Fibroblast of peridontal ligament (primary cell): ENCODE measurements around the gene METTL3.
"Not testable (repeated sequence)": the region's sequence is repeated elsewhere in the genome, so short reads cannot be mapped to it uniquely, and the experiment has no call there.

Source experiments
- DNase-seq: peaks from one replicate; pipeline ENCODE4 v3.0.0-alpha.2; 2010; ENCODE audit errors: extremely low read depth

METTL3 gene

DNA sequence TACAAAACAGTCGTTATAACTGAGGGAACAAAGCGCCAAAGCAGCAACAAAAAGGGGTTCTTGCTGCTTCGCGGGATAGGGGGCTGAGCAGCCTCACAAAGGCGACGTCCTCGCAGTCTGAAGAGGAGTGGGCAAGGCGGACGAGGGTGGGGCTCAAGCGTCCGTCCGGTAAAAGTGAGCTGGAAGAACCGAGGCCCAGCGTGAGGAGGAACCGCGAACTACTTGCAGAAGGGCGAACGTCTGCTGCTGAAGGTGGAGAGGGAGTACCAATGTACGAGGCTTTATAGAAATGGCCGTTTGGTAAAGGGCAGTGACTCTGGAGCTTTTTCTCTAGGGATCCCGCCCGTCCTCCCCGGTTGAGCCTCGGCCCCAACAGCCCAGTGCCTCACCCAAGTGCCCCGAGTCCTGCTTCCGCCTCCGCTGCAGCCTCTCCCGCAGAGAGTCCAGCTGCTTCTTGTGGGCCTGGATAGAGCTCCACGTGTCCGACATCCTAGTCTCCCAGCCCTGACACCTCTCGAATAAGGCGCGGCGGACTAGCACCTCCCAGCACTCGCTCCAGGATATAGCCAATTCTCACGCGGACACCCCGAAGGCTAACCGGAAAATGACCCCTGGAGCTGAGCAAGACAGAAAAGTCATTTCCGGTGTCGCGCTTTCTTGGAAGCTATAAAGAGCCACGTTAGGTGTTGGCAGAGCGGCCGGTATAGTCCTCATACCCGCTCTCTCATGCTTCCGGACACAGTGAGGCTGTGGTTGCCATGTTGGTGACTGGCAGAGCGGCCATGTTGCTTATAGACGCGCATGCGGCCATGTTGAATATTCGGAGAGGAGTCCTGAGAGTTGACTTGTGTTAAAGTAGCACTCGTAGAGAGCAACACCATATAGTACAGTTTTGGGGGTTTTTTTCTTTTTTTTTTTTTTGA lies at the start of gene METTL3:
TSS of gene METTL3 (minus strand) at position 606 of the 923 bp plus-strand sequence. CDS start at position 489, 117 bp downstream.
- DNase-seq: peak; percentile 99

DNA sequence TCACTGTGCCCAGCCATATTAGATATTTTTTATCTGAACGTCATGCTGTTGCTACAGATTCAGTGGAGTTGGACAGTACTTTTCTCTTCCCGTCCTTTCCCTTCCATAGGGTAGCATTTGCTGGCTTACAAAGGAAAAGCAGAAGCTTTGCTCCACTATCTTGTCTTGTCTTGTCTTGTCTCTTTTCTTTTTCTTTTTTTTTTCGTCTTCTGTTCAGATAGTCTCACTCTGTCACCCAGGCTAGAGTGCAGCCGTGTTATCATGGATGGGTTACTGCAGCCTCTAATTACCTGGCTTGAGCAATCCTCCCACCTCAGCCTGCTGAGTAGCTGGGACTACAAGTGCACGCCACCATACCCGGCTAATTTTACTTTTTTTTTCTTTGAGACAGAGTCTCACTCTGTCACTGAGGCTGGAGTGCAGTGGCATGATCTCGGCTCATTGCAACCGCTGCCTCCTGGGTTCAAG lies 47.6 kb upstream of the METTL3 start:
- DNase-seq: no peak

DNA sequence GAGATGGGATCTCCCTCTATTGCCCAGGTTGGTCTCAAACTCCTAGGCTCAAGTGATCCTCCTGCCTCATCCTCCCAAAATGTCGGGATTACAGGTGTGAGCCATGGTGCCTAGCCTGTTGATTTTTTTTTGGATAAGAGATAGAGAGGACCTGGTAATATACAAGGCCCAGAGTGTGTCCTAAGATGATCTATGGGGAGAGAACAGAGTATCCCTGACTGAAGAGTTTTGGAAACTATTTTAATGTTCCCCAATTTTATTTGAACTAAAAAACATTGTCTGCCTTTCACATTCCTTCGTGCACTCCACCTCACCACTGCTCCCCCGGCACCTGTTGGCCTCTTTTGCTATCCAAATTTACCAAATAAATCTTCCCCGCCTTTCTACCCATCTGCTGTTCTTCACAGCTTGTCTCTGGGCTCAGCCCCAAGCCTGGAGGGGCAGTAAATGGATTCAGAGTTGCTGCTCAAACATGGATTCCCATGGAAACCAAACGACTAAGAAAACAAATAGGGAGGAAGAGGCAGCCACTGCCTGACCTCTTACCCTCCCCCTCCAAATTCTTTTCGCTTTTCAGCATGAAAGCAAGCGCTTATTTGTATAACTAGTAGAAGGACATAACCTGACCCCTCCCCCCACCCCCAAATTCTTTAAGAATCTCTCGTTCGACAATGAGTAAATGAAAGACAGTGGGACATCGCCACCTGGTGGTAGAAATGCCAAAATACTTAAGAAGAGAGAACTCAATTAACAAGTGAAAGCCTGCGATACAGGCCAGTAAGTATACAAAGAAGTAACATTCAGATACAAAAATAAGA lies 46.2 kb upstream of the METTL3 start:
- peak; percentile 94 for DNase-seq

DNA sequence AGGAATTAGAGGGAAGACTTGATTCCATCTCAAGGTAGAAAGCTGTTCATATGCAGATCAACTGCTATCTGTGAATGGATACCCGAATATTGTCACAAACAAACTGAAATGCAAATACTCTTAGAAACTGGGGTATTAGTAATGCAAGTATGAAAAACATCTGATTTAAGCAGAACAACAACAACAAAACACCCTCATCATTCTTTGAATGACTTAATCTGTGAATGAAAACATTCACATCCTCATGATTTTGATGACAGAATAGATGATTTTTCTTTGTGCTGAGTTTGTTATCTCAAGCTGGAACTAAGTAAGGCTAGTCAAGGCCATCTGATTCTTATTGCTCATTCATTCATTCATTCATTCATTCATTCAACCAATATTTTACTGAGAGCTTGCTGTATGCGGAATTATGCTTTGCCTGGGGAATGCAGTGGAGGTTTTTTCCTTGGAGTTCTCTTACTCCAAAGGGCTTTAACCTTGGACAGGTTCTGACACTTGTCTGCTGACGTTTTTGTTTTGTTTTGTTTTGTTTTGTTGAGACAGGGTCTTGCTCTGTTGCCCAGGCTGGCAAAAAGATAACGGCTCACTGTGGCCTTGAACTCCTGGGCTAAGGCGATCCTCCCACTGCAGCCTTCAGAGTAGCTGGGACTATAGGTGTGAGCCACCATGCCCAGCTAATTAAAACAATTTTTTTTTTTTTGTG lies 45.4 kb upstream of the METTL3 start:
- DNase-seq: no peak

DNA sequence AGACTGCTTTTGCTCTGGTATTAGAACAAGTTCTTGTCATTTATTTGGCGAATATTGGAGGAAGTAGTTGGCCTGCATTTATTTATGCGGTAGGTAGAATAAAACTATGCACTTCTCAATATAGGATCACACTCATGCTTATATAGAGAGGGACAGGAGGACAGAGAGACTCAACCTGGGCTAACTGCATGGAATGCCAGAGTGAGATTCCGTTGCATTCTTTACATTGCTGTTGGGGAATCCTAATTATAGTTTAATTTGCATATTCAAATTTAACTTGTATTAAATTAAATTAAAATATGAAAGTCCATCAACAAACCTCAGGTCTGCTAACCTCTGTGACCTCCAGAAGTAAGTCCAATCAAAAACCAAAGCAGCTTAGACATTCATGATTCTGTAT lies 42.1 kb upstream of the METTL3 start:
- DNase-seq: no peak

DNA sequence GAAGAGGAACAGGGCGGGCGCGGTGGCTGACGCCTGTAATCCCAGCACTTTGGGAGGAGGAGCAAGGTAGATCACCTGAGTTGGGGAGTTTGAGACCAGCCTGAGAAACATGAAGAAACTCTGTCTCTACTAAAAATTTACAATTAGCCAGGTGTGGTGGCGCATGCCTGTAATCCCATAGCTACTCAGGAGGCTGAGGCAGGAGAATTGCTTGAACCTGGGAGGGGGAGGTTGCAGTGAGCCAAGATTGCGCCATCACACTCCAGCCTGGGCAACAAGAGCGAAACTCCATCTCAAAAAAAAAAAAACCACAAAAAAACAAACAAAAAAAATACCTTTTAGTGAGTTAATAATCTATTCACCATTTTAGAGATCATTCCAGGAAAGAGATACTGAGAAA lies 33.4 kb upstream of the METTL3 start:
- not testable (repeated sequence) for DNase-seq

DNA sequence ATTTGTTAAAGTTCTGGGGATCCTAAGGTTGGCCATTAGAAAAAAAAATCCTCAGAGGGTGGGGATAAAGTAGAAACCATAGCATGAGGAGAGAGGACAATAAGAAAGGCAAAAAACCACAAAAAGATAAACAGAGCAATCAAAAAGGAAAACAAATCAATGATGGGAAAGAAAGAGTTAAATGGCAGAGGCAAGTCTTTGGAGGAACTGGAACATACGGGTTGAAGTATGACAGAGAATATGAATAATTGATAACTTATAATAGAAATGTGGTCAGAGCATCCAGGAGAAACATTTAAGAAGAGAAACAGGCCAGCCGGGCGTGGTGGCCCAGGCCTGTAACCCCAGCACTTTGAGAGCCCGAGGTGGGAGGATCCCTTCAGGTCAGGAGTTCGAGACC lies 32.8 kb upstream of the METTL3 start:
- DNase-seq: no peak

DNA sequence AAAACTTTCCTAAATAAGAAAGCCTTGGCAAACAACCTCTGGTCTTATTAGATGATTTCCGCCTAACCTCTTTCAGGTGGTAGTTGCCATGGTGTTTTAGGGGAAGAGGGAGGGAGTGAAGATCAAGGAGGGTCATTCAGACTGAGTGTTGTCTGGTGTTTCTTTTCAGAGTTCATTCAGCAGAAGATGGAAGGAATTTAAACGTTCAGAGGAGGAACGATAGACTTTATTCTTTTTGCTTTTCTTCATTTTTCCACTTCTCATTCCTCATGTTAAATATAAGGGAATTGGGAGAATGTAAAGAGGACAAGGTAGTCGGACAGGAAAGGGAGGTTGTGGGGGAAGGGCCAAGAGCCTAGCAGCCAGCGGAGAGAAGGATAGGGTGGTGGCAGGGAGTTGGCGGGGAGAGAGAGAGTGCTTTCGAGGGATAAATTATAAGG lies 32.4 kb upstream of the METTL3 start:
- no peak for DNase-seq

DNA sequence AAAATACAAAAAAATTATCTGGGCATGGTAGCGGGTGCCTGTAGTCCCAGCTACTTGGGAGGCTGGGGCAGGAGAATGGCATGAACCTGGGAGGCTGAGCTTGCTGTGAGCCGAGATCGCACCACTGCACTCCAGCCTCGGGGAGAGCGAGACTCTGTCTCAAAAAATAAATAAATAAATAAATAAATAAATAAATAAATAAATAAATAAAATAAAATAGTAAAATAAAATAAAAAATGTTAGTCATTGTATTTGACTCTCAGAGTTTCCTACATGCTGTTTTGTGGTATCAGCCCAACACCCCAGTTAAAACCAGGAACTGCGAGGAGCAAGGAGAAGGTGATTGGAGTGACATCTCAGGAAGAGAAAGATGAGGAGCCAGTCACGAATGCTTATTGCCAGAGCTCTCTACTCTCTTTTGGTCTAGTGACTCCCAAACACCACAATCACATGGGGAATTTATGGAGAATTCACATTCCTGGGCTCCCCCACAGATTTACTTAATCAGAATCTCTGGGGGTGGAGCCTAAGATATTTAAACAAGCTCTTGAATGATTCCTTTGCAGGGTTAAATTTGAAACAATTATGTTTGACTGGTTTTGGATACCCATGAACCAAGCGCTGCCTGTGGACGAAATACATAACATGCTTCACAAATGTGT lies 30.4 kb upstream of the METTL3 start:
- DNase-seq: no peak

DNA sequence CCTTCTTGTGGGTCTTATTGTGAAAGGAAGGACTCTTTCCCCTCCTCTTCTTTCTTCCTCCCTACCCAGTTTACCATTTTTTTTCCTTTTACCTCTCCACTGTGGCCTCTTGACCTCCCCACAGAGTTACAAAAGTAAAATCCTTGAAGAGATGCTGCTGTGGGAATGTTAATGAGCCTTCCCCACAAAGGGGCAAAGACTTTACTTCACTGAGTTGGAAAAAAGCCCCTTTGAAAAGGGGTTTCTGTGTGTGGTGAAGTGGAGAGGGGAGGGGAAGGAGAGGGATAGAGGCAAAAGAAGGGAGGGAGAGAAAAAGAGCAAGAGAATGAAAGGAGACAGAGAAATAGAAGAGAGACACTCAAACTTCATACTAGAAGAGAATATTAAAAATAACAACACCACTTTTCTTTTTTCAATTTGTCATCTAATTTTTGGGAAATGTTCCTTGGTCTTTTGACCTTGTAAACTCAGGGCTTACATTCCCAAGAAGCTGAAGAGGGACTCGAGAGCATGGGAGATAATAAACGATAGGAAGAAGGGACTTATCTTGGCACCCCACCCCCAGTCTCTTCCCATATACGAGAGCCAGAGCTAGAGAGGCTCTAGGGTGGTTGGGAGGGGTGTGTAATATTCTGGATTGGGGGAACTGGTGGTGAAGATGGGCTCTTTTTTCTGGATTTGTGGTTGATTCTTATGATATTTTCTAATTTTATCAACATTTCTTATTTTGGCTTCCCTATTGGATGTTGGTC lies 28.2 kb upstream of the METTL3 start:
- DNase-seq: no peak

DNA sequence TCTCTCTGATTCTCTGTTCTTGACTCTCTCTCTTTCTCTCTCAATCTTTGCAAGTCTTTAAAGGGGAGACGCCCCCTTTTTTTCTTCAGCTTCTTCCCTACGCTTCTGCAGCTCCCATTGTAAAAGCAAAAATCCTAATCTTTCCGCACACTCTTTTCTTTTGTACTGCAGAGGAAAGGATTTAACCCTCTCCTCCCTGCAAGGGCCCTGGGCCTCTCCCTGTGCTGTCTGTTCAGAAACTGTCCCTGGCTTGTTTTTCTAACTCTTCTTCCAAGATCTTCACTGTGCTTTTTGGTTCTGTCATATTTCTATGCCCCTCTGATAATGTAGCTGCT lies 25.9 kb upstream of the METTL3 start:
- DNase-seq: no peak

DNA sequence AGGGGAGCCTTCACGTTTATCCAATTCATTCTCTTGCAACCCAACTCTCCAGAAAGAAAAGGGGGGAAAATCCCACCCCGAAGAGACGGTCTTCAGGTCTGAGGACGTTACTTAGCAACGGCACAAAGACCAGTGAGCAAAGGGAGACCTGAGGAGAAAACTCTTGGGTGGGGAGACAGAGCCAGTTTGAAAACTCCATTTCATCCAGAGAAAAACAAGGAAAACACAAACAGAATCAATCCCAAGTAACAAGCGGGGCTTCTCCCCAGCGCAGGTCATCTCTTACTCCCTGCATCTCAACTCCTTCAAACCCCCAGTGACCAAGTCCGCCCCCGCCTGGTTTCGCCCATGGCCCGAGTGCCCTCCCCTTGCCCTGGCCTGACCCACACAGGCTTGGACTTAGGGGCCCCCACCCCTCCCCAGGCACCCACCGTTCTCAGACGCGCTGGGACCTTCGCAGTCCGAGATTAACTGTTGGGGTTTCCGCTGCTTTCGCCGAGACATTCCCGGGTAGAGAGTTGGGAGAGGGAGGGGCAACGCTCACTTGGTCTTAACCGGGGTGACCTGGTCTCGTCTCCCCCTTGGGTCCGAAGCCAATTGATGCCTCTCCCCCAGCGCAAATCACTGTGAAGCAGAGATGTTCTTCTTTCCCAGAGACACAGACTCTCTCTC lies 25.4 kb upstream of the METTL3 start:
- DNase-seq: no peak

DNA sequence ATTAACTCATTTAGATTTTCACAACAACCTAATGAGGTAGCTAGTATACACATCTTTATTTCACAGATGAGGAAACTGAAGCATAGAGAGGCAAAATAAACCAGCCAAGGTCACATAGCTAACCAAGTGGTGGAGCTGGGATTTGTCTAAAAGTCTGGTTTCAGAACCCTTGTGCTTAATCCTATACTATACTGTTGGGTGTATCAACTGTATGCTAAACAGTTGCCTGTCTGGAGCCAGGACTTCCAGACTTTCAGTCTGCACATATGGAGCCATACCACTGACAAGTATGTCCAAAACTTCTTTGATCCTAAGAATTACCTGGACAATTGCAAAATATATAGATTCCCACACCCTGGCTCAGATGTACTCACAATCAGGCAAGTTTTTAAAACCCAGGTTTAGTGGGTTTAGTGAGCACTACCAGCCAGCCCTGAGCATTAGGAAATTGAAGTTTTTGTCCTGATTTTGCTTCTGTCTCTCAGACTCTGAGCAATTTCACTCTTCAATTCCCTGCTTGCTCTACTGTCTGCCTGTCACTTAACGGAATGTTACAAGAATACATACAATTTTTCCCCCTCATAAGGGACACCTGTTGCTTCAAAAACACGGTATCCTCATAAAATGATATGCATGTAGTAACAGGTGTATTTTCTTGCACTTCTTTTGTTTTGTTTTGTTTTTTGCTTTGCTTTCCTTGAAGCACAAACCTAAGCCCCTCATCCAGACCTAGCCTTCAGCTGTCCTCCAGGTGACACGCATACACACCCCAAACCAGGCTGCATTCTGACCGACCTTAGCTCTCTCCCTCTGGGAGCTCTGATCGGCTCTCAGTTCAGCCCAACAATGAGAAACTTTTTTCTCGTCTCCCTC lies 24.6 kb upstream of the METTL3 start:
- no peak for DNase-seq

DNA sequence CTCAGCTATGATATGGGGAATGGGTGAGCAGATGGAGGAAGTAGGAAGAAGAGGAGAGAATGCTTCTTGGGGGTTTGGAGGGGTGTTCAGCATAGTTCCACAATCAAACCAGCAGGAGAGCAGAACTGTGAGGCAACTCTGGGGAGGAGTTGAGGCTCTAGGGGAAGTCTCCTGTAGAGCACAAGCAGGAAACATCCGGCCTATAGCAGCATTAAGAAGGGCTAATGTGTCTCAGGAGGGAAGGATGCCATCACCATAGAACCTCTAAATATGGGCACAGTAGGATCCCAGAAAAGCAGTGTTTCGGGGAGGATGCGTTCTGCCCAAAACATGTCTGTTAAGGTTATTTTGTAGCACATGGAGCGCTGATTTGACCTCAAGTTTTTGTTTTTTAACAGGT lies 23.4 kb upstream of the METTL3 start:
- no peak for DNase-seq

DNA sequence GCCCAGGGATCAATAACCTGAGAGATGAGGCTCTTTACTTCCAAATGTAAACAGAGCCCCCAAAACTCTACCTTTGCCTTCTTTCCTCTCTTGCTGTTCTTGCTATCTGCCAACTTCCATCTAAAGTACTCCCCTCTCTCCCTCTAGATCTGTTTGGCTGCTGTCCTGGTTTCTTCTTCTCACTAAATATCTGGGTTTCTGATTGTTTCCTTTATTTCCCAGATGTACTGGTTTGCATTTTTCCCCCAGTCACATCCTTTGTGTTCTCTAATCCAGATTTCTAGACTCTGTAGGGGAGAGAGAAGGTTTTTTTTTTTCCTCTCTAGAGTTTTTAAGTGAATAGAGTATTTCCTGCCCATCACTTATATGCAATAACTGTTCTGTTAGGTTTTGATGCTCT lies 22.2 kb upstream of the METTL3 start:
- no peak for DNase-seq

DNA sequence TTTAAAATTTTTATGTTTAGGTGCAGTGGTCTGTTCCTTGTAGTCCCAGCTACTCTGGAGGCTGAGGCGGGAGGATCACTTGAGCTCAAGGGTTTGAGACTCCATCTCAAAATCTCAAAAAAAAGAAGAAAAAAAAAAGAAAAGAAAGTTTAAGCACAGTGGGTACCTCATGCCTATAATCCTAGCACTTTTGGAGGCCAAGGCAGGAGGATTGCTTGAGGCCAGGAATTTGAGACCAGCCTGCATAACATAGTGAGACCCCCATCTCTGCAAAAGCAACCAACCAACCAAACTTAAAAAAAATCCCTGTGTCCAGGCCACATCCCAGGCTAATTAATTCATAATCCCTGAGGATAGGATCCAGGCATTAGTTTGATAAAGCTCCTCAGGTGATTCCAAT lies 18.4 kb upstream of the METTL3 start:
- no peak for DNase-seq

DNA sequence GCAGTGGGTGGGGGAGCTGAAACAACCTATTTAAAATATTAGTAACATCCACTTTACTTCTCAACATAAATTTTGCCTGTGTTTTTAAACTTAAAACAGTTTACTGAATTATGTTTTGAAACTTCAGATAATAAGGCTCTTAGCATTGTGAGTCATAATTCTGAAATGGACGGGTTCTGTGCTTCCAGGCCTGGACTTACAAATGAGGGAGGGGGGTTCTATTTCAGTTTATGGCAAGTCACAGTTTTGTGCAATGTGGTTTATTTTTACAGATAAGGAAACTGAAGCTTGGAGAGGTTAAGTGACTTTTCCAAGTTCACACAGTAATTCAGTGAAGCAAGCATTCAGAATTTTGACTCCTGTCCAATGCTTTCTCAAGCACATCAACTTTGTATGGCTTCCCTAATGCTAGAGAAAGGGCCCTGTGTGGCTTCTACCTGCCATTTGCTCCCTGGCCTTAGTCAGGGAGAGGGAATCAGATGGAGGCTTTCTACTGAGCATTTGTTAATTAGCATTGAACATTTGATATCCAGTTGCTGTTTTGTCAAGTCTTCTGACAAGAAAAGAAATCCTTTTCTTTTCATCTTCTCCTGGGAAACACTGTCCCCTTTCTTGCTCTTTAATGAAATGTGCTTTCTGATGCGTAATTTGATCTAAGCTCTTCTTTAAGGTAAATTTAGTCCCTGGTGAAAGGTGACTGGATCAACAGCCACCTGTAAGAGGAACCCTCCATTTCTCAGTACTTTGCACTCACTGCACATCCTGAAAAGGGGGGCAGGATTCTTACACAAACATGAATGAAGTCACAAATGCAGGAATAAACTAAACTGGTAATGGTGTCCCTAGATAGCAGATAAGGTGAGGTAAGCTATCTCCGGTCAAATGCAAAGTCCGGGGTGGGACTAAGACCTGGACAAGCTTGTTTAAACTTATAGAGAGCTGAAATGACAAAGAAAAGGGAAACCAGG lies 17.5 kb upstream of the METTL3 start:
- DNase-seq: no peak

DNA sequence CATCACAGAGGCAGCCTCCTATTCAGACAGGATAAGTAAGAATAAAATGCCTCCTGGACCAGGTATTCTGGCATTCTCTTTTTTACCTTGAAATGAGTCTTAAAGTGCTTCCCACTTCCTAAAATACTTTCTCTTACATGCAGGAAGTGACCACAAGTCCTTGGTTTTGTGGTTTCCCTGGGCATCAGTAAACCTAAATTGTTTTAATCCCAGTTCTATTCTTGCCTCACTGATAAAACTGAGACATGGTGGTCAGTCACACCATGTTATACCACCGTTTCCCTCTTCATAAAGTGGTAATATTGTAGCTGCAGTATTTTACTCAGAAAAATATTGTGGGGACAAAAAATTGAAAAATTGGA lies 16.2 kb upstream of the METTL3 start:
- DNase-seq: no peak
